ENCODE results near the gene LEMD1. TPM values are rescaled to one million over a fixed set of nuclear protein-coding genes. Genes with fewer than 3 reads are reported as not detected.

Gene LEMD1, protein sequence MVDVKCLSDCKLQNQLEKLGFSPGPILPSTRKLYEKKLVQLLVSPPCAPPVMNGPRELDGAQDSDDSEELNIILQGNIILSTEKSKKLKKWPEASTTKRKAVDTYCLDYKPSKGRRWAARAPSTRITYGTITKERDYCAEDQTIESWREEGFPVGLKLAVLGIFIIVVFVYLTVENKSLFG
- total RNA-seq = 1 to 10 TPM in 1 of 4 donors, not detected in 3; 5.1 TPM

DNA sequence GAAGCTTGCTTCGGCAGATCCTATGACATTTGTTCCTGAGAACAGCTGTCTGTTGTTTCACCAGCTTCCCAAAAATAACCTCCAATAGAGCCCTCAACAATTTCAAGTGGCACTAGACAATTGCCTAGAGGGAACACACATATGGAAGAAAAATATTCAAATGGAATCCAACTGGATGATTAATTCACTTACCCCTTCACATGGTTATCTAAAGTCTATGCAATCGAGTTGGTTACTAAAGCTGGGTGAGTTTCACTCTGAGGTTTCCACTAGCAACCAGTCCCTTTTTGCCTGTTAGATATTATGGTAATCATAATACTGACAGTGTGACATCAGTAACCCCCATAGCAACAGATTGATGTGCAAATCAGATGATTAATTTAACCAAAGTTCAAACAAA is at the start of gene LEMD1:
Gene LEMD1 (minus strand): TSS at position 259 of the 400 bp plus-strand sequence. CDS start 1,520 bp downstream, outside the sequence.
- DNase-seq (ENCODE audit: low spot score in 2 of 2) = no peak
- WGBS = 51% methylated on average over 2 of the region's 2 CpGs
- H3K27me3 ChIP-seq = peaks cover 41% of the 10 kb centered on the region
- no peaks in the 10 kb centered on the region for H3K4me1 ChIP-seq
- no peak within 1 kb of the TSS for H3K4me3 ChIP-seq
- no peak within 1 kb of the TSS for H3K27ac ChIP-seq
- H3K36me3 ChIP-seq = no peaks in the 10 kb centered on the region
- TF ChIP-seq POLR2A (IDR thresholded peaks at IDR 0.05) (no peak), POLR2AphosphoS5 (IDR thresholded peaks at IDR 0.05) (no peak), EP300 (IDR thresholded peaks at IDR 0.05) (no peak)
- H3K9me3 ChIP-seq = no peaks in the 10 kb centered on the region

DNA sequence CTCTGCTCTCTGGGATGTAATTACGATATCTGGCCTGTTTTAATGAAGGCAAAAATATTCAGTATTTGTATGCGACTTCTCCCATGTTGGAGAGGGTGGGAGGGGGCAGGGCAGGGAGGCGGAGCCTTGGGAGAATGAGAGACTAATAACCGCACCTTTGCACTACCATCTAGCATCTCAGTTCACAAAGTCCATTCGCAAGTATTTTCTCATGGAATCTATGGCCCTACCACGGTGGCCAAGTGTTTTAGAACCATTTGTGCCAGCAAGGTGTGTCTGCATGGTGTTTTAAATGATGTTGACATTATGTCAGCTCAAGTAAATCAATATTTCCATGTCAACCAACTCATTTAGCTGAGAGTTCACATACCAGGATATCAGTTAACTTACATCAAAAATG is 48.3 kb upstream of the LEMD1 start:
- Histone ChIP-seq H3K9me3 (no peaks in the 10 kb centered on the region), H3K27ac (no peak overlapping the region), H3K27me3 (peaks cover 66% of the 10 kb centered on the region), H3K36me3 (no peaks in the 10 kb centered on the region), H3K4me1 (no peaks in the 10 kb centered on the region), H3K4me3 (no peak overlapping the region)
- DNase-seq (ENCODE audit: low spot score in 2 of 2) = no peak
- TF ChIP-seq CTCF (IDR thresholded peaks at IDR 0.05) (no peak), POLR2AphosphoS5 (IDR thresholded peaks at IDR 0.05) (no peak), EP300 (IDR thresholded peaks at IDR 0.05) (no peak), POLR2A (IDR thresholded peaks at IDR 0.05) (no peak)
- WGBS = 87% methylated on average over 6 of the region's 6 CpGs

DNA sequence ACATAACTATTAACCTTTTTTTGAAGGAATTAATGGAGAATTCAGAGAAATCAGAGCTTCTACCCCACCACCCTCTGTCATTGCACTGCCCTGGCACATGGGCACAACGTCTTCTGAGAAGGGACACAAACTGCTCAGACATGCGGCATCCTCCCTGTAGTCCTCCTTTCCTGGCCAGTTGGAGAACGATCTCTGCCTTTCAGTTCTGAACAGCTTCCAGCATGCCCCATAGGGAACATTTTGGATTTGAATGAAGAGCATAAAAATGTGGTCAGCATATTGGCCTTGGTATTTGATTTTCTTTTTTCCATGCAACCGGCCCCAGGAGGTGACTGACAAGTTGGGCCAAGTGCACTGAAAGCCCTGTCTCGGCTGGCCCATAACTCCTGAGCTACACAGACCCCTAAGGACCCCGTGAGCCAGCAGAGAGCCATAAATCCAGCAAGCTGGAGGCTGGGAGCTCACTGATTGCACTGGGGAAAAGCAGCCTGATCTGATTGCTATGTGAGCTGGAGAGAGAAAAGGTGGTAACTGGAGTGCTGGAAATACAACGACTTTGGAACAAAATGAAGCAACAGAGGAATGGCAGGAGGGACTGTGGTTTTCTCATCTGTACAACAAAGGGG is 44.9 kb upstream of the LEMD1 start:
- H3K9me3 ChIP-seq = no peaks in the 10 kb centered on the region
- H3K27ac ChIP-seq = no peak overlapping the region
- TF ChIP-seq CTCF (IDR thresholded peaks at IDR 0.05) (no peak), POLR2AphosphoS5 (IDR thresholded peaks at IDR 0.05) (no peak), POLR2A (IDR thresholded peaks at IDR 0.05) (no peak), EP300 (IDR thresholded peaks at IDR 0.05) (no peak)
- H3K4me1 ChIP-seq = no peaks in the 10 kb centered on the region
- 30% methylated on average over 7 of the region's 7 CpGs for WGBS
- no peak for DNase-seq (ENCODE audit: low spot score in 2 of 2)
- no peaks in the 10 kb centered on the region for H3K36me3 ChIP-seq
- peaks cover 59% of the 10 kb centered on the region for H3K27me3 ChIP-seq
- H3K4me3 ChIP-seq = no peak overlapping the region

GRCh38 chr1:205465392-205465791 is 43.5 kb upstream of the LEMD1 start:
- Histone ChIP-seq H3K4me1 (no peaks in the 10 kb centered on the region), H3K27ac (no peak overlapping the region), H3K9me3 (no peaks in the 10 kb centered on the region), H3K4me3 (no peak overlapping the region), H3K27me3 (peaks cover 61% of the 10 kb centered on the region), H3K36me3 (no peaks in the 10 kb centered on the region)
- DNase-seq (ENCODE audit: low spot score in 2 of 2) = no peak
- TF ChIP-seq EP300 (IDR thresholded peaks at IDR 0.05) (no peak), CTCF (IDR thresholded peaks at IDR 0.05) (no peak), POLR2A (IDR thresholded peaks at IDR 0.05) (no peak), POLR2AphosphoS5 (IDR thresholded peaks at IDR 0.05) (no peak)
- 83% methylated on average over 2 of the region's 2 CpGs for WGBS

GRCh38 chr1:205458777-205459566 is 37.1 kb upstream of the LEMD1 start:
- Histone ChIP-seq H3K27ac (no peak overlapping the region), H3K27me3 (peaks cover 86% of the 10 kb centered on the region), H3K4me3 (no peak overlapping the region), H3K4me1 (peaks cover 22% of the 10 kb centered on the region), H3K9me3 (no peaks in the 10 kb centered on the region), H3K36me3 (no peaks in the 10 kb centered on the region)
- TF ChIP-seq POLR2A (IDR thresholded peaks at IDR 0.05) = no peak
- no peak for TF ChIP-seq EP300 (IDR thresholded peaks at IDR 0.05)
- no peak for TF ChIP-seq POLR2AphosphoS5 (IDR thresholded peaks at IDR 0.05)
- no peak for TF ChIP-seq CTCF (IDR thresholded peaks at IDR 0.05)
- 54% methylated on average over 6 of the region's 6 CpGs for WGBS
- no peak for DNase-seq (ENCODE audit: low spot score in 2 of 2)

All from suprapubic skin (tissue), 4 donors.